Measurements from ENCODE around the gene DET1.
A peak's percentile ranks its signal among the peaks of the same experiment; 100 is the strongest.
"Not testable (repeated sequence)": the region's sequence is repeated elsewhere in the genome, so short reads cannot be mapped to it uniquely, and the experiment has no call there.

The DET1 gene

GRCh38 chr15:88497109-88497765 lies 49.2 kb downstream of the DET1 start:
- DNase-seq (ENCODE audit: low spot score): no peak

- no peak for DNase-seq (ENCODE audit: low spot score)
Measured at GRCh38 chr15:88493844-88494243, 52.6 kb downstream of the DET1 start.

GRCh38 chr15:88491158-88491557 lies 55.3 kb downstream of the DET1 start:
- DNase-seq (ENCODE audit: low spot score): no peak

GRCh38 chr15:88490036-88490435 lies 56.4 kb downstream of the DET1 start:
- no peak for DNase-seq (ENCODE audit: low spot score)

GRCh38 chr15:88489321-88489720 lies 57.2 kb downstream of the DET1 start:
- DNase-seq (ENCODE audit: low spot score): no peak

- DNase-seq (ENCODE audit: low spot score): no peak
Measured at GRCh38 chr15:88487796-88488523, 58.5 kb downstream of the DET1 start.

GRCh38 chr15:88487178-88487795 lies 59.2 kb downstream of the DET1 start:
- DNase-seq (ENCODE audit: low spot score): no peak

- no peak for DNase-seq (ENCODE audit: low spot score)
Measured at GRCh38 chr15:88484682-88485331, 61.7 kb downstream of the DET1 start.

- no peak for DNase-seq (ENCODE audit: low spot score)
Measured at GRCh38 chr15:88482263-88482662, 64.2 kb downstream of the DET1 start.

GRCh38 chr15:88480981-88481380 lies 65.5 kb downstream of the DET1 start:
- no peak for DNase-seq (ENCODE audit: low spot score)

GRCh38 chr15:88479169-88479568 lies 67.3 kb downstream of the DET1 start:
- DNase-seq (ENCODE audit: low spot score): no peak

GRCh38 chr15:88477904-88478303 lies 68.6 kb downstream of the DET1 start:
- no peak for DNase-seq (ENCODE audit: low spot score)

GRCh38 chr15:88477126-88477525 lies 69.4 kb downstream of the DET1 start:
- DNase-seq (ENCODE audit: low spot score): no peak

GRCh38 chr15:88476635-88477060 lies 69.8 kb downstream of the DET1 start:
- DNase-seq (ENCODE audit: low spot score): peak; percentile 52

GRCh38 chr15:88473661-88474293 lies 72.7 kb downstream of the DET1 start:
- not testable (repeated sequence) for DNase-seq (ENCODE audit: low spot score)

- no peak for DNase-seq (ENCODE audit: low spot score)
Measured at GRCh38 chr15:88472225-88472624, 74.3 kb downstream of the DET1 start.

- DNase-seq (ENCODE audit: low spot score): no peak
Measured at GRCh38 chr15:88470625-88471372, 75.7 kb downstream of the DET1 start.

GRCh38 chr15:88469321-88469720 lies 77.2 kb downstream of the DET1 start:
- DNase-seq (ENCODE audit: low spot score): no peak

GRCh38 chr15:88468721-88469120 lies 77.8 kb downstream of the DET1 start:
- not testable (repeated sequence) for DNase-seq (ENCODE audit: low spot score)

- peak; percentile 10 for DNase-seq (ENCODE audit: low spot score)
Measured at GRCh38 chr15:88467935-88468528, 78.4 kb downstream of the DET1 start.

Data from hematopoietic multipotent progenitor cell treated with erythropoietin and hydrocortisone succinate and interleukin-3 and kit ligand, for 15 days (in vitro differentiated cells).